K562 (cell line): Measurements from ENCODE around the gene DST. TPM values are rescaled to one million over a fixed set of nuclear protein-coding genes. Genes with fewer than 3 reads are reported as not detected.

Experiments
- ATAC-seq: fragments of 200-7000 bp; cut with Tn5 transposase; 3 replicates; pipeline ENCODE4 v1.9.1; 2020; ENCODE audit warnings: moderate library complexity
- BruUV-seq: library from RNA; stranded (reverse); fragments of 400-500 nt; replicated peaks from 2 replicates; lab custom pipeline; 2021; lab: Mats Ljungman, UMichigan
- CTCF ChIA-PET: fragments of 300-600 bp; formaldehyde crosslinking; extraction: SDS; loops from one replicate; lab custom pipeline; 2021; ENCODE audit warnings: low intra/inter-chr PET ratio; lab: Yijun Ruan, JAX
- POLR2A ChIA-PET: fragments of 300-600, 350-650 bp; sonication (Branson Sonifier 250); formaldehyde crosslinking; extraction: SDS; loops from one replicate; lab custom pipeline; 2021; ENCODE audit warnings: antibody characterized with exemption, inconsistent platforms; lab: Yijun Ruan, JAX
- DNase-seq, 4 experiments: peaks; one replicate each; pipeline versions ENCODE4 v3.0.0 to v3.0.0-alpha.2; 2011 to 2018; ENCODE audit warnings: low spot score in 3 of 4, mixed read lengths in 3 of 4; ENCODE audit errors: extremely low read depth in 1 of 4
- FAIRE-seq: peaks from 2 replicates; lab custom pipeline; 2011; peaks lifted over from hg19 to GRCh38; lab: Jason Lieb, UNC
- H2AFZ ChIP-seq: 2 replicates; pipeline ENCODE4 v1.6.0; 2011; ENCODE audit warnings: low read depth, low read length, control low read depth, inconsistent platforms
- H3K27ac ChIP-seq: fragments of 200-600 bp; 3 replicates; pipeline ENCODE4 v1.8.0; 2011; ENCODE audit warnings: low read depth, mild to moderate bottlenecking, control low read depth, inconsistent platforms, low read length, moderate library complexity, mixed read lengths; ENCODE audit errors: extremely low read depth
- H3K27me3 ChIP-seq, 2 experiments: fragments of 300-600 bp in 1 of 2; 2 replicates in 1 of 2; 3 replicates in 1 of 2; pipeline versions ENCODE4 v1.6.0 to v1.8.0; 2011; ENCODE audit warnings: inconsistent platforms in 2 of 2, low read length in 2 of 2, mild to moderate bottlenecking in 1 of 2, mixed read lengths in 1 of 2, moderate library complexity in 1 of 2; ENCODE audit not compliant: control insufficient read depth in 2 of 2, insufficient read depth in 2 of 2
- H3K36me3 ChIP-seq: fragments of 300-600 bp; 3 replicates; pipeline ENCODE4 v1.8.0; 2011; ENCODE audit warnings: mild to moderate bottlenecking, low read length, inconsistent platforms; ENCODE audit not compliant: control insufficient read depth, insufficient read depth
- H3K4me1 ChIP-seq, 2 experiments: fragments of 200-600 bp in 1 of 2; replicated peaks in 1 of 2; 2 replicates in 1 of 2; 3 replicates in 1 of 2; pipeline versions ENCODE4 v1.5.1 to v1.8.0; 2011; ENCODE audit warnings: inconsistent platforms in 2 of 2, low read length in 2 of 2, mild to moderate bottlenecking in 1 of 2, mixed read lengths in 1 of 2, moderate library complexity in 1 of 2; ENCODE audit not compliant: control insufficient read depth in 2 of 2, insufficient read depth in 2 of 2
- H3K4me2 ChIP-seq: 2 replicates; pipeline ENCODE4 v1.6.1; 2011; ENCODE audit warnings: low read length, control low read depth, inconsistent platforms, mixed read lengths; ENCODE audit not compliant: insufficient read depth
- H3K4me3 ChIP-seq: fragments of 200-600 bp; sonication (generic), shearing (Covaris generic); 2 replicates; pipeline ENCODE4 v1.5.1; 2016; ENCODE audit warnings: control low read depth, inconsistent platforms
- H3K79me2 ChIP-seq: fragments of 200-600 bp; 3 replicates; pipeline ENCODE4 v1.8.0; 2011; ENCODE audit warnings: low read length, inconsistent platforms; ENCODE audit not compliant: control insufficient read depth, insufficient read depth
- H3K9ac ChIP-seq, 2 experiments: 2 replicates each; pipeline versions ENCODE4 v1.6.0 to v1.6.1; 2011; ENCODE audit warnings: low read depth in 2 of 2, low read length in 2 of 2, control low read depth in 1 of 2, inconsistent platforms in 1 of 2, mild to moderate bottlenecking in 1 of 2, mixed read lengths in 1 of 2; ENCODE audit not compliant: insufficient read depth in 1 of 2
- H3K9me1 ChIP-seq: one replicate; pipeline ENCODE4 v1.6.0; 2011; ENCODE audit warnings: inconsistent platforms, mild to moderate bottlenecking, low read length, moderate library complexity; ENCODE audit not compliant: control insufficient read depth, insufficient read depth
- H3K9me3 ChIP-seq: replicated peaks from 2 replicates; pipeline ENCODE4 v1.5.1; 2011; ENCODE audit warnings: low read depth, low read length, inconsistent platforms; ENCODE audit not compliant: control insufficient read depth, insufficient read depth
- H4K20me1 ChIP-seq: replicated peaks from 2 replicates; pipeline ENCODE4 v1.6.1; 2011; ENCODE audit warnings: low read length, inconsistent platforms, mixed read lengths; ENCODE audit not compliant: control insufficient read depth, insufficient read depth
- BRD9 ChIP-seq: fragments of 450-650 bp; IDR thresholded peaks from 2 replicates; pipeline ENCODE4 v1.6.1; 2018; ENCODE audit warnings: low read depth; ENCODE audit not compliant: partially characterized antibody
- CHCHD3 ChIP-seq: fragments of 250-450 bp; sonication (Bioruptor Pico); IDR thresholded peaks from 2 replicates; pipeline ENCODE4 v2.1.2; 2022; ENCODE audit warnings: mild to moderate bottlenecking
- DLX4 ChIP-seq: fragments of 250-450 bp; sonication (Bioruptor Pico); IDR thresholded peaks from 2 replicates; pipeline ENCODE4 v1.6.1; 2021; ENCODE audit warnings: mild to moderate bottlenecking
- ESRRB ChIP-seq: fragments of 250-450 bp; sonication (Bioruptor Pico); IDR thresholded peaks from 2 replicates; pipeline ENCODE4 v1.5.0; 2020; ENCODE audit warnings: mild to moderate bottlenecking, moderate library complexity, borderline replicate concordance
- ETV1 ChIP-seq: fragments of 450-650 bp; conservative IDR thresholded peaks from 2 replicates; pipeline ENCODE4 v1.6.1; 2016; ENCODE audit warnings: missing genetic modification characterization, control low read depth, low read depth, missing compliant biosample characterization
- POLR2AphosphoS2 ChIP-seq: IDR thresholded peaks from 2 replicates; pipeline ENCODE4 v1.6.1; 2012; ENCODE audit warnings: low read length, improper control_type of control experiment
- RB1 ChIP-seq: fragments of 450-650 bp; IDR thresholded peaks from 2 replicates; pipeline ENCODE4 v1.6.1; 2017; ENCODE audit warnings: low read depth, mild to moderate bottlenecking
- RREB1 ChIP-seq: fragments of 250-450 bp; sonication (Bioruptor Pico); IDR thresholded peaks from 2 replicates; pipeline ENCODE4 v1.4.0; 2020
- SMARCA5 ChIP-seq: fragments of 450-650 bp; IDR thresholded peaks from 2 replicates; pipeline ENCODE4 v1.6.1; 2016
- SMC3 ChIP-seq: conservative IDR thresholded peaks from 2 replicates; pipeline ENCODE4 v1.6.1; 2011; ENCODE audit warnings: low read depth, low read length, improper control_type of control experiment; ENCODE audit not compliant: insufficient read depth
- ZBTB2 ChIP-seq: fragments of 450-650 bp; IDR thresholded peaks from 2 replicates; pipeline ENCODE4 v1.6.1; 2016; ENCODE audit warnings: antibody characterized with exemption
- ZBTB9 ChIP-seq: fragments of 450-650 bp; formaldehyde crosslinking; IDR thresholded peaks from 2 replicates; pipeline ENCODE4 v1.4.0; 2020; ENCODE audit warnings: mild to moderate bottlenecking, moderate library complexity
- ZSCAN29 ChIP-seq: fragments of 450-650 bp; IDR thresholded peaks from 2 replicates; pipeline ENCODE4 v1.6.1; 2017
- WGBS: fragments of 100-300 bp; shearing (Covaris generic); methylation state at CpG from one replicate; pipeline ENCODE4 v1.1.6; 2016; ENCODE audit warnings: low coverage, mixed read lengths; ENCODE audit not compliant: insufficient coverage; ENCODE audit errors: missing lambda C conversion rate; 5-methylcytosine and 5-hydroxymethylcytosine counted together
- in situ Hi-C: fragments of 300-500 bp; cut with MboI; formaldehyde crosslinking; loops from 4 replicates; pipeline ENCODE4 v1.15.0; 2018; ENCODE audit warnings: inconsistent platforms, mixed read lengths
- intact Hi-C: fragments of 100-400 bp; cut with micrococcal nuclease; formaldehyde crosslinking; loops from 2 replicates; pipeline ENCODE4 v1.14.2; 2022
- polyA plus RNA-seq, 8 experiments: library from polyadenylated mRNA; depleted of rRNA in 4 of 8; stranded (reverse) in 5 of 8; unstranded in 3 of 8; fragments of >200 nt; fragmentation: Nextera tagmentation in 2 of 8; fragmentation: Illumina TruSeq in 1 of 8; extraction: Ambion mirVana in 2 of 8; extraction: Trizol in 1 of 8; gene quantifications; 2 replicates each; pipeline versions ENCODE4 v1.2.1 to v1.2.3, GENCODE V29; 2011 to 2014; ENCODE audit warnings: inconsistent platforms in 1 of 8, missing spikeins in 1 of 8
- total RNA-seq, 7 experiments: library from RNA; depleted of rRNA in 6 of 7; stranded (reverse); fragments of >200 nt in 6 of 7; fragmentation: Illumina TruSeq in 2 of 7; extraction: Trizol in 2 of 7; gene quantifications; 2 replicates each; pipeline versions ENCODE4 v1.2.1 to v1.2.3, GENCODE V29; 2011 to 2021; ENCODE audit warnings: low replicate concordance in 1 of 7

DST gene
- total and polyA plus RNA-seq, 9 of the 15 experiments (the other 6 are each of a cell fraction or from before 2014, with no cell fraction given): 5.2 to 21.9 (median 13.3) TPM

GRCh38 chr6:56458324-56458884, 184.3 kb downstream of the DST start (continued):
- no peak for TF ChIP-seq RREB1 (CRISPR knock-in tag)

GRCh38 chr6:56456785-56457184, 185.9 kb downstream of the DST start:
- no peaks in the 10 kb centered on the region for H3K9me3 ChIP-seq
- H3K9me1 ChIP-seq: no peaks in the 10 kb centered on the region
- 21% methylated on average over 1 of the region's 2 CpGs for WGBS
- no peaks in the 10 kb centered on the region for H3K27me3 ChIP-seq
- POLR2A ChIA-PET: no interaction called here
- in situ Hi-C loops: no loop called here
- H3K4me3 ChIP-seq: no peak overlapping the region
- BruUV-seq: no TSS peak
- no peak overlapping the region for H2AFZ ChIP-seq
- DNase-seq: no peak
- H3K27ac ChIP-seq: no peak overlapping the region
- FAIRE-seq: no peak
- H3K36me3 ChIP-seq: 0 out of 3 replicates have a peak, but pooled peaks cover 4% of the 10 kb centered on the region
- no peak for ATAC-seq
- CTCF ChIA-PET: no interaction called here
- no peaks in the 10 kb centered on the region for H3K4me1 ChIP-seq
- intact Hi-C loops: no loop called here
- no peaks in the 10 kb centered on the region for H3K79me2 ChIP-seq
- no peak overlapping the region for H3K4me2 ChIP-seq
- H3K9ac ChIP-seq: no peak overlapping the region
- H4K20me1 ChIP-seq: no peaks in the 10 kb centered on the region
- TF ChIP-seq ZBTB9: no peak
- TF ChIP-seq SMC3: no peak
- no peak for TF ChIP-seq POLR2AphosphoS2
- no peak for TF ChIP-seq ESRRB (CRISPR knock-in tag)
- no peak for TF ChIP-seq SMARCA5
- no peak for TF ChIP-seq ETV1
- TF ChIP-seq DLX4: no peak
- TF ChIP-seq ZBTB2: no peak
- TF ChIP-seq CHCHD3: no peak
- TF ChIP-seq RB1: no peak
- no peak for TF ChIP-seq ZSCAN29
- TF ChIP-seq BRD9: no peak
